ENCODE results near the gene UBE2M.

The UBE2M gene

GRCh38 chr19:58531034-58531840 is 27.2 kb downstream of the UBE2M start:
- no peak overlapping the region for H3K27ac ChIP-seq (ENCODE audit: low read length, poor library complexity, severe bottlenecking)
- no peak overlapping the region for H2AFZ ChIP-seq (ENCODE audit: low read depth, low read length)
- H3K36me3 ChIP-seq (ENCODE audit: control insufficient read depth in 1 of 2, insufficient read depth in 2 of 2, low read depth in 1 of 2, low read length in 2 of 2), result no peaks in the 10 kb centered on the region
- H3K79me1 ChIP-seq (replicated peaks; ENCODE audit: low read length, poor library complexity, severe bottlenecking), result no peaks in the 10 kb centered on the region
- WGBS, result 85% methylated on average over 7 of the region's 10 CpGs
- peaks cover 13 to 34% of the 10 kb centered on the region in 2 experiments for H3K27me3 ChIP-seq (ENCODE audit: control insufficient read depth in 1 of 2, insufficient read depth in 1 of 2, low read length in 2 of 2)
- H3K4me3 ChIP-seq (ENCODE audit: insufficient read depth in 1 of 2, low read depth in 1 of 2, low read length in 2 of 2), result no peak overlapping the region
- no peak overlapping the region for H3K18ac ChIP-seq (ENCODE audit: low read depth in 1 of 2, low read length in 2 of 2)
- H3K14ac ChIP-seq (ENCODE audit: low read length in 2 of 2), result no peak overlapping the region
- H3K9me3 ChIP-seq (ENCODE audit: control insufficient read depth, low read length), result no peaks in the 10 kb centered on the region
- H2BK12ac ChIP-seq (ENCODE audit: low read length in 2 of 2), result no peak overlapping the region
- H2BK120ac ChIP-seq (ENCODE audit: low read depth, low read length), result no peak overlapping the region
- H4K8ac ChIP-seq (ENCODE audit: low read length), result no peak overlapping the region
- no peak for DNase-seq
- no peak overlapping the region for H3K9ac ChIP-seq (ENCODE audit: low read length)
- no peak overlapping the region for H3K23ac ChIP-seq (ENCODE audit: low read length in 2 of 2)
- H3K4ac ChIP-seq (ENCODE audit: low read depth in 1 of 2, low read length in 2 of 2), result no peak overlapping the region
- H2AK5ac ChIP-seq (ENCODE audit: low read length, severe bottlenecking), result no peak overlapping the region
- no peak overlapping the region for H2BK15ac ChIP-seq (ENCODE audit: low read depth, poor library complexity, severe bottlenecking)
- no peak overlapping the region for H4K91ac ChIP-seq (ENCODE audit: low read length)
- no peak overlapping the region for H3K4me2 ChIP-seq (ENCODE audit: low read length, poor library complexity, severe bottlenecking)
- H3K4me1 ChIP-seq (ENCODE audit: control insufficient read depth, insufficient read depth, low read depth, low read length), result no peaks in the 10 kb centered on the region
- H2BK5ac ChIP-seq (ENCODE audit: low read depth, low read length, poor library complexity, severe bottlenecking), result no peak overlapping the region

GRCh38 chr19:58529405-58529804 is 29.0 kb downstream of the UBE2M start:
- Histone ChIP-seq H2BK5ac (ENCODE audit: low read depth, low read length, poor library complexity, severe bottlenecking) (no peak overlapping the region), H2BK15ac (ENCODE audit: low read depth, poor library complexity, severe bottlenecking) (no peak overlapping the region), H3K27me3 (ENCODE audit: control insufficient read depth in 1 of 2, insufficient read depth in 1 of 2, low read length in 2 of 2) (peaks cover 13 to 28% of the 10 kb centered on the region in 2 experiments), H2AFZ (ENCODE audit: low read depth, low read length) (no peak overlapping the region), H2BK120ac (ENCODE audit: low read depth, low read length) (no peak overlapping the region), H3K14ac (ENCODE audit: low read length in 2 of 2) (no peak overlapping the region), H3K9me3 (ENCODE audit: control insufficient read depth, low read length) (no peaks in the 10 kb centered on the region), H3K27ac (ENCODE audit: low read length, poor library complexity, severe bottlenecking) (no peak overlapping the region), H3K79me1 (replicated peaks; ENCODE audit: low read length, poor library complexity, severe bottlenecking) (no peaks in the 10 kb centered on the region), H3K36me3 (ENCODE audit: control insufficient read depth in 1 of 2, insufficient read depth in 2 of 2, low read depth in 1 of 2, low read length in 2 of 2) (no peaks in the 10 kb centered on the region), H4K91ac (ENCODE audit: low read length) (no peak overlapping the region), H3K23ac (ENCODE audit: low read length in 2 of 2) (no peak overlapping the region), H4K8ac (ENCODE audit: low read length) (no peak overlapping the region), H3K9ac (ENCODE audit: low read length) (no peak overlapping the region), H3K4ac (ENCODE audit: low read depth in 1 of 2, low read length in 2 of 2) (no peak overlapping the region), H3K4me2 (ENCODE audit: low read length, poor library complexity, severe bottlenecking) (no peak overlapping the region), H3K4me3 (ENCODE audit: insufficient read depth in 1 of 2, low read depth in 1 of 2, low read length in 2 of 2) (no peak overlapping the region), H3K18ac (ENCODE audit: low read depth in 1 of 2, low read length in 2 of 2) (no peak overlapping the region), H2BK12ac (ENCODE audit: low read length in 2 of 2) (no peak overlapping the region), H2AK5ac (ENCODE audit: low read length, severe bottlenecking) (no peak overlapping the region), H3K4me1 (ENCODE audit: control insufficient read depth, insufficient read depth, low read depth, low read length) (no peaks in the 10 kb centered on the region)
- no peak for DNase-seq
- 85% methylated on average over 3 of the region's 3 CpGs for WGBS

- Histone ChIP-seq H3K9me3 (ENCODE audit: control insufficient read depth, low read length) (no peaks in the 10 kb centered on the region), H3K4me3 (ENCODE audit: insufficient read depth in 1 of 2, low read depth in 1 of 2, low read length in 2 of 2) (no peak overlapping the region), H3K14ac (ENCODE audit: low read length in 2 of 2) (no peak overlapping the region), H3K4ac (ENCODE audit: low read depth in 1 of 2, low read length in 2 of 2) (no peak overlapping the region), H3K23ac (ENCODE audit: low read length in 2 of 2) (no peak overlapping the region), H3K4me2 (ENCODE audit: low read length, poor library complexity, severe bottlenecking) (no peak overlapping the region), H2BK15ac (ENCODE audit: low read depth, poor library complexity, severe bottlenecking) (no peak overlapping the region), H4K8ac (ENCODE audit: low read length) (no peak overlapping the region), H3K4me1 (ENCODE audit: control insufficient read depth, insufficient read depth, low read depth, low read length) (peaks cover 12% of the 10 kb centered on the region), H3K36me3 (ENCODE audit: control insufficient read depth in 1 of 2, insufficient read depth in 2 of 2, low read depth in 1 of 2, low read length in 2 of 2) (no peaks in the 10 kb centered on the region), H3K27ac (ENCODE audit: low read length, poor library complexity, severe bottlenecking) (no peak overlapping the region), H2BK12ac (ENCODE audit: low read length in 2 of 2) (no peak overlapping the region), H2AK5ac (ENCODE audit: low read length, severe bottlenecking) (no peak overlapping the region), H2BK120ac (ENCODE audit: low read depth, low read length) (no peak overlapping the region), H3K9ac (ENCODE audit: low read length) (no peak overlapping the region), H2BK5ac (ENCODE audit: low read depth, low read length, poor library complexity, severe bottlenecking) (no peak overlapping the region), H3K79me1 (replicated peaks; ENCODE audit: low read length, poor library complexity, severe bottlenecking) (peaks cover 3% of the 10 kb centered on the region), H4K91ac (ENCODE audit: low read length) (no peak overlapping the region), H3K27me3 (ENCODE audit: control insufficient read depth in 1 of 2, insufficient read depth in 1 of 2, low read length in 2 of 2) (no peaks in the 10 kb centered on the region), H2AFZ (ENCODE audit: low read depth, low read length) (no peak overlapping the region), H3K18ac (ENCODE audit: low read depth in 1 of 2, low read length in 2 of 2) (no peak overlapping the region)
- 67% methylated on average over 3 of the region's 3 CpGs for whole genome bisulfite sequencing
- DNase-seq, result no peak
These were observed 35.7 kb downstream of the UBE2M start for GRCh38 chr19:58522709-58523108.

- Histone ChIP-seq H3K9me3 (ENCODE audit: control insufficient read depth, low read length) (no peaks in the 10 kb centered on the region), H2BK12ac (ENCODE audit: low read length in 2 of 2) (no peak overlapping the region), H3K23ac (ENCODE audit: low read length in 2 of 2) (no peak overlapping the region), H3K9ac (ENCODE audit: low read length) (no peak overlapping the region), H2AK5ac (ENCODE audit: low read length, severe bottlenecking) (no peak overlapping the region), H3K79me1 (replicated peaks; ENCODE audit: low read length, poor library complexity, severe bottlenecking) (peaks cover 5% of the 10 kb centered on the region), H3K4me3 (ENCODE audit: insufficient read depth in 1 of 2, low read depth in 1 of 2, low read length in 2 of 2) (no peak overlapping the region), H2AFZ (ENCODE audit: low read depth, low read length) (no peak overlapping the region), H3K27me3 (ENCODE audit: control insufficient read depth in 1 of 2, insufficient read depth in 1 of 2, low read length in 2 of 2) (no peaks in the 10 kb centered on the region), H2BK15ac (ENCODE audit: low read depth, poor library complexity, severe bottlenecking) (no peak overlapping the region), H3K4me2 (ENCODE audit: low read length, poor library complexity, severe bottlenecking) (no peak overlapping the region), H3K4ac (ENCODE audit: low read depth in 1 of 2, low read length in 2 of 2) (no peak overlapping the region), H3K14ac (ENCODE audit: low read length in 2 of 2) (no peak overlapping the region), H4K91ac (ENCODE audit: low read length) (no peak overlapping the region), H3K4me1 (ENCODE audit: control insufficient read depth, insufficient read depth, low read depth, low read length) (peaks cover 17% of the 10 kb centered on the region), H3K36me3 (ENCODE audit: control insufficient read depth in 1 of 2, insufficient read depth in 2 of 2, low read depth in 1 of 2, low read length in 2 of 2) (peaks cover 8 to 9% of the 10 kb centered on the region in 2 experiments), H4K8ac (ENCODE audit: low read length) (no peak overlapping the region), H2BK120ac (ENCODE audit: low read depth, low read length) (no peak overlapping the region), H2BK5ac (ENCODE audit: low read depth, low read length, poor library complexity, severe bottlenecking) (no peak overlapping the region), H3K18ac (ENCODE audit: low read depth in 1 of 2, low read length in 2 of 2) (no peak overlapping the region), H3K27ac (ENCODE audit: low read length, poor library complexity, severe bottlenecking) (no peak overlapping the region)
- 87% methylated on average over 4 of the region's 4 CpGs for WGBS
- DNase-seq, result no peak
These were observed 36.8 kb downstream of the UBE2M start for GRCh38 chr19:58521651-58522050.

Measured in mesenchymal stem cell (in vitro differentiated cells and primary cell).